ENCODE results near the gene LRRC56.
A peak's percentile ranks its signal among the peaks of the same experiment; 100 is the strongest.

LRRC56 gene

DNA sequence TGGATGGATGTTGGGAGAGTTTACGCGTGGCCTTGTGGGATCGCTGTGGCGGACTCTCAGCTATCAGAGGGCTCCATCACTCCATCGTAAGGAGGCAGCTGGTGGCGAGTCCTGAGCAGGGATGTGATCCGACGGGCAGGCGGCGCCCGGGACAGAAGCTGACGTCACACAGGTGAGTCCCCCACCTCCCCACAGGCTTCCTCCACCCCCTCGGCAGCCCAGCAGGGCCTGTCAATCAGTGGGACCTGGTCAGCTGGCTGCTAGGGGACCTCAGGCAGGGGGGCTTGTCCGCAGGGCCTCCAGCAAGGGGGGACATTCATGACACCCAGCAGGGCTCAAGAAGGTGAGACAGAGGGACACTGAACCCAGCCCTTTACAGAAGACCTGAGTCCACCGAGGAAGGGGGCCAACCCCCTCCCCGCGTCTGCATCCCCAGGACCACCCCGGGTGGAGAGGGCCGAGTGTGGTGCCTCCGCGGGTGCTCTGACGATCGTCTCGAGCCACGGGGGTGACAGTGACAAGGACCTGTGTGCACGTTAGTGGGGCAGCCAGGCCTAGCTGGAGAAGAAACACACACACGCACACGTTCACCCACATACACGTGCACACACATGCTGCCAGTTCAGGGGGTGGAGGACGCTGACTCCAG lies 9.0 kb upstream of the LRRC56 start:
- no peak for DNase-seq

DNA sequence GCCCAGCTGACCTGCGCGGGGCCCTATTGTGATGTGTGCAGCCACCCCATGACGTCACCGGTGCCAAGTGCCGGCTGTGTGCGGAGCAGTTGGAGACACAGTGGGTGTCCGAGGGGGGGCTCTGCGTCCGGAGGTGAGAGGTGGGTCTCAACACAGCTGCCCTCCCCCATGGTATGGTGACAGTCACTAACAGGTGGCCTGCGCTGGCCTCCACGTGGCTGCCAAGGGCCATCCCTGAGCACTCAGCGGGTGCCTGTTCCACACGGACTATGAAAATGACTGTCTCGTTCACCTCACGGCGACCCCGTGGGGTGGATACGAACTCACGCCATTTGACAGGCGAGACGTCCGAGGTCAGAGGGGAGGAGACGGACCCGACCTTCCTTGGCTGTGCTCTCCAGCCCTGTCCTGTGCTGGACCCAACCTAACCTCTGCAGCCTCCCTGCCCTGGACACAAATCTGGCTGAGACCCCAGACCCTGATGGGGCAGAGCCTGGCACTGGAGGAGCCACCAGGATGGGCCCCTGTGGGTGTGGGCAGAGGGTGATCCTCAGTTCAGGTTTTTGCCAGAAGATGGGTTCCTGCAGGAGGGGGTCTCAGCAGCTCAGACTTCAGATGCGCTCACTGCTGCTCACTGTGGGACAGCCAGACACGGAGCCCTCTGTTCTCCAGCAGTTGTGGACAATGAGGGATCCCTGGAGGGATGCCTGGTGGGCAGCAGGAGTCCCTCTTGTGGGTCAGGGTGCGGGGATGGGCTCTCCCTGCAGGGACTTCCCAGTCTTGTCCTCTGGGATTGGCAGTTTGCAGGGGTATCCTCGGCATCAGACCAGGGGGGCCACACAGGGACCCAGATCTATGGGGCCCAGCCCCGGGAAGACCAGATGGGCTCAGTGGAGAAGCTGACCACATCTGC lies 8.3 kb upstream of the LRRC56 start:
- DNase-seq = no peak

DNA sequence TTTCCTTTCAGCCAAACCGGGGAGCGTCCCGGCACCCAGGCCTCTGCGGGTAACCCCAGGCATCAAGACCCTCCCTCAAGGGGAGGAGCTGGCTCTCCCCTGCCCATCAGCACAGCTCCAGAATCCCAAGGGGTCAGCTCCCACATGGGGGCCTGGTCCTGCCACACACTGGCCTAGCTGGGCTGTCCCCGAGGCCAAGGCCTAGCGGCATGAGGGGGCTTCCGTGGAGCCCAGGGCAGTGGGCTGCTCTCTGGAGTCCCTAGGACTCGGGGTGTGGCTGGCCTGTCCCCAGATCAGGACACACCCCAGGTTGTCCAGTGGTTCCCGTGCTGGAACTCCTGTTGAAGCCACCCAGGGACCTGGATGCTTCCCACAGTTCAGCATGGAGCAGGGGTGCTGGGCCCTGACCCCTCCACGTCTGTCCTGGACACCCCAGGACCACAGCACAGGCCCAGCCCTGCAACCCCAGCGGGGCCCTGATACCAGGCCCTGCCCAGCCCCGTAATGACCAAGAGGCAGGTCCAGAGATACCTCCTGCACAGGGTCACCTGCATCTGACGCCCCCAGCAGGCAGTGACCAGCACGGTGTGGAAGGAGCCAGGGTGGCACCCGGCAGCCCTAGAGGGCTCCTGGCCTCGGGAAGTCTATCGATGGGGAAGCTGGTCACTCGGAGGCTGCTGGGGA lies 7.5 kb upstream of the LRRC56 start:
- no peak for DNase-seq

DNA sequence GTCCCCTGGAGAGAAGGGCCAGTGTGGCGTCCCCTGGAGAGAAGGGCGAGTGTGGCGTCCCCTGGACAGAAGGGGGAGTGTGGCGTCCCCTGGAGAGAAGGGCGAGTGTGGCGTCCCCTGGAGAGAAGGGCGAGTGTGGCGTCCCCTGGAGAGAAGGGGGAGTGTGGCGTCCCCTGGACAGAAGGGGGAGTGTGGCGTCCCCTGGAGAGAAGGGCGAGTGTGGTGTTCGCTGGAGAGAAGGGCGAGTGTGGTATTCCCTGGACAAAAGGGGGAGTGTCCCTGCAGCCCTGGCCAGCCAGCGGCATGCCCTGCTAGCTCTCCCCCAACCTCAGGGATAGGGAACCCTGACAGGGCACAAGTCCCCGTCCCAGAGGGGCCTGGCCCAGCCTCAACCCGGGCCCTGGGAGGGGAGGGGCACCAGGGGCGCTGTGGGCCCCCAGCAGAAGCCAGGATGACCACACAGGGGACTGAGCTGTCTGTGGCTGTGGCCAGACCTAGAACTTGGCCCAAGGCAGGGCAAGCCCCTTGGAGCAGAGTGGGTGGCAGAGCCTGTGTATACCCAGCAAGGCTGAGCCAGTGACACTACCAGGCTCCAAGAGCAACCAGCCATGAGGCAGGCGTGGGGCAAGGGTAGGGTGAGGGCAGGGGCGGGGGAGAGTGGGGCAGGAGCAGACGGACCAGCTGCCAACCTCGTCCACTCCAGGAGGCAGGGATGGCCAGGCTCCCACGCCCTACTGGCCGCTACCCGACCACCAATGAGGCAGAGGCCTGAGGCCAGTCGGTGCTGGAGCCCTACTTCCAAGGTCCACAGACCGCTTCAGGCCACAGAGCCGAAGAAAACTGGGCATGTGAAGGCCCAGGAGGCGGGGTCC lies 6.1 kb upstream of the LRRC56 start:
- no peak for DNase-seq

DNA sequence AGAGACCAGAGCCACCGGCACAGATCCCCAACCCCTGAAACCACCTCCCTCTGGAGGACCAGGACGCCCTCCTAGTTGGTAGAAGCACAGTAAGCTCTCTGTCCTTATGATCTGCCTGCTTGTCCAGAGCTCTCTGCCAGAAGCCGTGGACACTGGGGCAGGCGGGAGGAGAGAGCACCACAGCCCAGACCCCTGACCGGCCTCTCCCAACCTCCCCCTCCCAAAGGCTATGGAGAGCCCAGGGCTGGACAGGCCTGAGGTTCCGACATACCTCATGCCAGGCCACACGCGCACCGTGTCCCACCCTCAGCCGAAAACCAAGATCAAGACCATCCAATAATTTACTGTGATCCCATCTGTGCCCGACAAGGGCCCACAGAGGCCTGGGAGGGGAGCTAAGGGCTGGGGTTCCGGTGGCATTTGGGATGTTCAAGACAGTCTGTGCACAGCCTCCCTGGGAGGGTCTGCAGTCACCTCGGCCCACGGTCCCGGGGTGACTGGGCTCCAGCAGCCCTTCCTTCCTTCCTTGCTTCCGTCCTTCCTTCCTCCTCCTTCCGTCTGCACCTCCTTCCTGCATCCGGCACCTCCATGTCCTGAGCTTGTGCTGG lies 5.3 kb upstream of the LRRC56 start:
- no peak for DNase-seq

DNA sequence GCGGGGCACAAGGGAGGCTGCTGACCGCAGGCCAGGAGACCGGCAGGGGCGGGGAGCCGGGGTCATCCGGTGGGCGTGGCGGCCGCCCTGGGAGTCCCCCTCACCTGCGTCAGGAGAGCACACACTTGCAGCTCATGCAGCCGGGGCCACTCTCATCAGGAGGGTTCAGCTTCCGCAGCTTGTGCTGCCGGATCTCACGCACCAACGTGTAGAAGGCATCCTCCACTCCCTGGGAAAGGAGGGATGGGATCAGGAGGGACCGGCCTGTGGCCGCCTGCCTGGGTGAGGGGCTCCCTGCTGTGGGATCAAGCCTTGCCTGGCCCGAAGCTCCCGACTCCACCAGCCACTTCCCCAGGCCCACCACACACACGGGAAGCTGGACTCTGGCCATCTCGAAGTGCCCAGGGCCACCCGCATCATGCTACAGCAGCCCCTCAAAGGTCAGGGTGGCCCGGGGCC lies 4.8 kb upstream of the LRRC56 start:
- no peak for DNase-seq

DNA sequence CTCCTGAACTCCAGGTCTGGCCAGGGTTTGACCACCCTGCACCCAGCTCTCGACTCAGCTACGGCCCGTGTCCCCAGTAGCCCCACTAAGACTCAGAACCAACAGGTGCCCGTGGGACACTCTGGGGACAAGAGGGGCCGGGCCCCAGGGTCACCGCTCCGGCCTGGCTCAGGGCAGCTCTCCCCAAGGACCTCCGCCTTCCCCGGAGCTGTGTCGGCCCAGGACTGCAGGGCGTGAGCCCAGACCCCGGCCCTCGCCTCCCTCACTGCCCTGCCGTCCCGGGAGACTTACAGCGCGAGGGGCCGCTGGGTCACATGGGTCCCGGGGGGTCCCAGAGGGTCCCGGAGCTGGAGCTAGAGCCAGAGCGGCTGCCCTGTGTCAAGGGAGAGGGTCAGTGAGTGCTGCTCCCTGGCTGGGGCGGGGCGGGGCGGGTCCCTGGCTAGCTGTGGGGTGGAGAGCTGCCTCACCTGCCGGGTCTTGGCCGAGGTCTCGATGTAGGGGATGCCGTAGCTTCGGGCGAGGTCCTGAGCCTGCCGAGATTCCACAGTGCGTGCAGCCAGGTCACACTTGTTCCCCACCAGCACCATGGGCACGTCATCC lies 4.2 kb upstream of the LRRC56 start:
- no peak for DNase-seq

DNA sequence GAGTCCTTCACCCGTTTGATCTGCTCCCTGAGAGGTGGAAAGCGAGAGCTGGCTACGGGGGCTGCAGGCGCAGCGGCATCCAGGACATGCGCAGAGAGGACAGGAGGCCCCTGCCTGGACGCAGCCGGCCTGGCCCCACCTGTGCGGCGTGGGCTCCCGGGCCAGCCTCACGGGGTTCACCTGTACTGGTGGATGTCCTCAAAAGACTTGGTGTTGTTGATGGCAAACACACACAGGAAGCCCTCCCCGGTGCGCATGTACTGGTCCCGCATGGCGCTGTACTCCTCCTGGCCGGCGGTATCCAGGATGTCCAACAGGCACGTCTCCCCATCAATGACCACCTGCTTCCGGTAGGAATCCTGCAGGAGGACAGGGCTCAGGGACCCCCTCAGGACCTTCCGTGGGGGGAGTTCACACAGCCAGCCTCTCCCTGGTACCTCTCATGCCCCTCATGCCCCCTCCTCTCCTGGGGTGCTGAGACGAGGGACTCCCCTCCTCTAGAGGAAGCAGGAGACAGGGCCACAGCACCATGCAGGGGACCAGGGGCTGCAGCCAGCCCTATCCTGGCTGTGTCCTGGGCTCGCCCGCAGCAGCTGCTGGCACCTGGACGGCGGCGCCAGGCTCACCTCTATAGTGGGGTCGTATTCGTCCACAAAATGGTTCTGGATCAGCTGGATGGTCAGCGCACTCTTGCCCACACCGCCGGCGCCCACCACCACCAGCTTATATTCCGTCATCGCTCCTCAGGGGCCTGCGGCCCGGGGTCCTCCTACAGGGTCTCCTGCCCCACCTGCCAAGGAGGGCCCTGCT lies 3.5 kb upstream of the LRRC56 start:
- DNase-seq = no peak

DNA sequence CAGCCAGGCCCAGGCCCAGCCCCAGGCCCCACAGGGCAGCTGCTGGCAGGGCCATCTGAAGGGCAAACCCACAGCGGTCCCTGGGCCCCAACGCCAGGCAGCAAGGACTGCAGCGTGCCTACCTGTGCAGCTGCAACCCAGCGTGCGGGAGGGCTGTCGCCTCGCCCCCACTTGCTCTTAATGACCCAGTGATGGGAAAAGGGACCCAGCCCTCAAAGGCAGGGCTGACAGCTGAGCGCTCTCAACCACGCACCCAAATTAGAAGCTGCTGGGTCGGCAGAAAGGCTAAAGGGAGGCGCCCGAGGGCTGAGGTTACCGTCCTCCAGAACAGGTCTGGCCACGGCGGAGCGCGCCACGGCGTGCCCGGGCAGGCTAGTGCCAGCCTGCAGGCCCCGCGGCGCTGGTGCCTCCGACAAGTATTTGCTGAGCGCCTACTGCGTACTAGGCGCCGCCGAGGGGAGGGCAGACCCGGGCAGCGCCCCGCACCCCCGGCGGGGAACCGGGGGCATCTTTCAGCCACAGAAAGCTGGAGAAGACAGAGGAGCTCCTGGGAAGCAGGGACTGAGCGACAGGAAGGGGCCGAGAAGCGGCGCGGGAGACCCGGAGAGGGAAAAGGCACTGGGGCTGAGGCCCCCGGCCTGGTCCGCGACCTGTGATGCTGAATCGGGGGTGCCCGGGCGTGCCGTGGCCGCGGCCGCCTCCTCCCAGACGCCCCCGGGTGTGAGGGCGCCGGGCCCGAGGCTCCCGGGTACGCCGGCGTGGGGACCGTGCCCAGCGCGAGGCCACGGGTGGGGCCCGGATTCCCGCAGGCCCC lies 2.7 kb upstream of the LRRC56 start:
- DNase-seq = peak; percentile 52

DNA sequence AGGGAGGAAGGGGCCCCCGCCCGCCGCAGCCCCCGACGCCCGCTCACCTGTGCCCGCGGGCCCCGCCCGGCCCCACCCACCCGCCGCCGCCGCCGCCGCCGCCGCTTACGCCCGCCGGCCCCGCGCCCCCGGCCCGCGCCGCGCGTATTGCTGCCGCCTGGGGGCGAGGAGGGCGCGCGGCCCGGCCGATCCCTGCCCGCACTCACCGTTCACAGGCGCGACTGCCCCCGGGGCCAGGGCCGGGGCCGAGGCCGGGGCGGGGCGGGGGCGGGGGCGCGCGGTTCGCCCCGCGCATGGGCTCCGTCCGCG lies 2.2 kb upstream of the LRRC56 start:
- DNase-seq = no peak

DNA sequence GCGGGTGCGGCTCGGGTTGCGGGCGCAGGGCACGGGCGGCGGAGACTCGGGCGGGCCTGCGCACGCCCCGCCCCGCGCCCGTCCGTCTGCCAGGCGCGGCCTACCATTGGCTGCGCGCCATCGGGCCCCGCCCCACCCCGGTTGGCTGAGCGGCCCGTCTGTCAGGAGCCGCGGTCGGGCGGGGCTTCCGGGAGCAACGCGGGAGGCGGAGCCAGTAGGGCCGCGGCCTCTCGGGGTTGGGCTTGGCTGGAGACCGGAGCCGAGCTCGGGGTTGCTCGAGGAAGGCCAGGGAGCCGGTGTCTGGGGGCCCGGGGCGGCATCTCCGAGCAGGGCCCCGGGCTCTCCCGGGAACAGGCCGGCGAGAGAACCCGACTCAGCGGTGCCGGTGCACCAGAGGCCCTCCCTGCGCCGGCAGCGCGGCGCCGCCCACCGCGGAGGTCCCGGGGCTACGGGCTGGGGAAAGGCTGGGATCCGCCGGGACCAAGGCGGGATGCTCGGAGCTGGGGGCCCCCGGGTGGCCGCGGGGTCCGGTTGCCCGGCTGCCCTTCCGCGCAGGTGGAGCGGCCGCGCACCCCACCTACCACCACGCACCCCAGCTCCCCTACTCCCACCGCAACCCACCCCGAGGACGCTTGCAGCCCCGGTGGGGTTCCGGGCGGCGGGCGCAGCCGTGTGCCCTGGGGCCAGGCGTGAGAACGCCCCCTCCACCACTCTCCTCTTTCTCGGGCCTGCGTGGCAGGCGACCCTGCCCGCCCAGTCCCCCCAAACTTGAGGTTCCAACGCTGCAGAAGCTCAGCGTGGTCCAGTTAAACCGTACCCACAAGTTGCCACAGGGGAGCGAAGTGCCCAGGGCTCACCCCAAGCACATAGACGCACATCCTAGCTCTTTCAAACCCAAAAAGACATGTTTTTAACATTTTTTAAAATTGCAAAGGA lies 1.5 kb upstream of the LRRC56 start, which contains the start of gene HRAS:
Gene HRAS (minus strand): TSS at position 58 of the 936 bp plus-strand sequence.
- DNase-seq = peak; percentile 98

DNA sequence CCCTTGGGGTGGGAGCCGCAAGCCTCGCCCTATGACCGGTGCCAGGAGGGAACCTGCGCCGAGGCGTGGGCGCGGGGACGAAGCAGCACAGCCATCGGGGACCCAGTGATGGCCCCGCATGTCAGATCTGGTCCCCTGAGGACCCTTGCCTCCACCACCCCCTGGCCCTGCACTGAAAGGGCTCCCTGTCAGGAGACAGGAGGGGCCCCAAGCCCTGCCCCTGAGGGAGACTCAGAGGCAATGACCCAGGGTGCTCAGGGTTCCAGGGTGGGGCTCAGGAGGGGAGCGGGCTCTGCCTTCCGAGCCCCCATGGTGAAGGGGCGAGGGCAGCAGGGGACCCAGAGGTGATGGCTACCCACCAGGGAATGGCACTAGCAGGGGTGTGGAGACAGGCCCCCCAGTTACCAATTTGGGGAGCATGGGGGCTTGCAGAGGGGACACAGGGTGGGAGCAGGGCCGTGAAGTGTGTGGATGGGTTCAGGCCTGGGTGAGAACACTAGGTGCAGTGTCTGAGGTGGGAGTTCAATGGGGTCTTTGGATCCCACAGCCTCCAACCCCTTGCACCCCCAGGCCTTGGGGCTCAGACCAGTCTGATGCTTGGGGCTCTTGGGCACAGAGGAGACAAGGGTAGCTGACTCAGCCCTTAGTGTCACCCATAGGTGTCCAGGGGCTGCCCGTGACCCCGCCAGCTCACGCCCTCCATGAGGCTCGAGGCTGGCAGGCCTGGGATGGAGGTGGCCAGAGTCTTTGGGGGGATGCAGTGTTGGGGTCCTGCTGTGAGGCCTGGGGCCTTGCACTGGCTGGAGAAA lies 499 bp downstream of the LRRC56 start:
- no peak for DNase-seq

DNA sequence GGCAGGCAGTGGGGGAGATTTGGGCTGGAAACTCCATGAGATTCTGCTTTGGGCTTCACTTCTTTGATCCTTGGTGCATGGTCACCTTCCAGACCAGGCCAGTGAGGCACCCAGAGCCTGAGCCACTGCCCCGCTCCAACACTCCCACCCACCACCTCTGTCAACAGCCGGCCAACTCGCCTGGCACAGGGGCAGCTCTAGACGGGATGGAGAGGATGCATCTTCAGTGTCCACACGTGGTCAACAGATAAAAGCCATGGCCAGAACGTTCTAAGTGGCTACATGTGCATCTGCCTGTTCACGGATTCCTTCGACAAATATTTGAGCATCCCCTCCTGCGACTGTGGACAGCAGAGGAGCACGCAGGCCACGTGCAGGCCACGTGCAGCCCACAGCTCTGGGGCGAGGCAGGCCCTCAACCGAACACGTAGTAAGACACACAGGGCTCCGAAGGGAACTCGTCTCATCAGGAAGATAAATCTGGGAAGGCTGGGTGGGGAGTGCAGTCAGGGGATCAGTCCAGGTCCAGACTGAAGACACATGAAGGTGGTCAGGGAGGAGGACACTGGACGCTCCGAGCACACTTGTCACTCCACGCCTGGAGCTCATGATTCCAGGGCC lies 1.2 kb downstream of the LRRC56 start:
- DNase-seq = no peak

DNA sequence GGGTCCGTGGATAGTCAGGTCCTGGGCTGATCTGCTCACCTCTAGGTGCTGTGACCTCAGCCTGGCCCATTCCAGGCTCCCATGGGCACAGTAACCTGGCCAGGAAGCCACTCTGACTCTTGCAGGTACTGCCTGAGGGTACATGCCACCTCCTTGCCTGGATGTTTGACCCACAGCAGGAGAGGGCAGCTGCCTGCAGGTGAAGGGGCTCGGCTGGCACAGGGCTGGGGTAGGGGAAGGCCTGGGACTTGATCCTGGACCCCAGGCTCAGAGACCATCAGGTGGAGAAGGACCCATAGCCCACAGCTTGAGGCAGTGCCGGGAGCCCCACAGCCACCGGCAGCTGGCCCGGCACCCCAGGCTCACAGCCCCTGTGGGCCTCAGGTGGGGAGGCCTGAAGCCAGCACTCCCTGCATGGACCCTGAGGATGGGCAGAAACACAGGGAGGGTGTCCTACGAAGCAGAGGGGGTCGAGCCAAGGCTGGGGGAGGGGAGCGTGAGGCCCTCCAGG lies 2.7 kb downstream of the LRRC56 start:
- DNase-seq = no peak

DNA sequence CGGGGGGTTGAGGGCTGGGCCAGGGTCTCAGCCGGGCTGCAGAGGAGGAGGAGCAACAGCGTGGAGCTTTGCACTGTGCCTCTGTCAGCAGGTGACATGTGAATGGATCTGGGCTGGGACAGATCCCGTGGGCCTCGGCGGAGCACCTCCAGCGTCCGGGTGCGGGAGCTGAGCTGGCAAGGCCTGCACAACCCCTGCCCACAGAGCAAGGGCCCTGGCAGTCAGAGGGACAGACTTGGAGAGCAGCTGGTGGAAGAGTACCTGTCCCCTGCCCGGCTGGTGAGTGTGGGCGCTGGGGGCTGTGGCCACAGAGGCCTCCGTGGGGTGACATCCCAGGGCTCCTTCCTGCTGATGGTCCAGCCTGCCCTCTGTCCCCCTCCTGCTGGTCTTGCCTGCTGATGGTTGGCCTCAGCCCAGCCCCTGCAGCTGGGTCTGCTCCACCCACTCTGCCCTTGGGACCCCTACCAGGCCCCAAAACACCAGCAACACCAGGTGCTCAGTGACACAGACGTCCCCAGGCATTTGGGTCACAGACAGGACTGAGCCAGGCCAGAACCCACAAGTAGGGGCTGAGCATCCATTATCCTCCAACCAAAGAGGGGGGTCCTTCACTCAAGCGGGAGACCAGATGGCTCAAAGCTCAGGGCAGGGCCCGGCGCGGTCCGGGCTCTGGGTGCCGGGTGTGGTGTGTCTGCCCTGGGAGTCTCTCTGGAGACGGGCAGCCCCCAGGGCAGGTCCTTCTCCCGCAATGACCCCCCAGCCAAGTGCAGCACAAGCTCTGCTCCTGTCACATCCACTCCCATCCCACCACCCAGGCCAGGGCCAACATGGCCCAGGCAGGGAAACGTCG lies 3.5 kb downstream of the LRRC56 start:
- DNase-seq = no peak

DNA sequence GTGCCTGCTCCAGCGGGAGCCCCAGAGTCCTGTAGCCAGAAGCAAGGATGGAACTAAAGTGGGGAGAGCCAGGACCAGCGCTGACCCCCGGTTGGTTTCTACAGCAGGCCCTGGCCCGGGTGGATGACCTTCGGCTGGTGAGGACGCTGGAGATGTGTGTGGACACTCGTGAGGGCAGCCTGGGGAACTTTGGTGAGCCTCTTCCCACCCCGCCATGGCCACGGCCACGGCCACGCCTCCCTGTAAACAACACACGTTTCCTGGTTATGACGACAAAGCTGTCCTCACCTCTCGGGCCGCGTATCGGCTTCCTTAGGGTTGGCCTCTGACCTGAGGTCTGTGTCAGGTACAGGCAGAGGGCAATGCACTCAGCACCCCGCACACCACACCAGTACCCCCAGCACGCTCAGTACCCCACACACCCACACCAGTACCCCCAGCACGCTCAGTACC lies 4.1 kb downstream of the LRRC56 start:
- DNase-seq = peak; percentile 29

Measured in activated CD4-positive, CD25-positive, alpha-beta regulatory T cell treated with anti-CD3 and anti-CD28 coated beads, Interleukin-2, amount 50 U/mL, for 72 hours (primary cell).